H1 (cell line): ENCODE data around the gene IKZF2. TPM values are rescaled to one million over a fixed set of nuclear protein-coding genes. Genes with fewer than 3 reads are reported as not detected.

Source experiments
- CTCF ChIA-PET: fragments of 300-600 bp; sonication (Branson Sonifier 250); formaldehyde crosslinking; loops from one replicate; lab custom pipeline; 2021; ENCODE audit not compliant: partially characterized antibody; lab: Charles Lee
- POLR2A ChIA-PET: fragments of 300-600 bp; sonication (Branson Sonifier 250); formaldehyde crosslinking; loops from one replicate; lab custom pipeline; 2021; ENCODE audit warnings: inconsistent platforms; ENCODE audit not compliant: partially characterized antibody; lab: Charles Lee
- DNase-seq, 2 experiments: peaks; one replicate each; pipeline versions ENCODE4 v3.0.0 to v3.0.0-alpha.2; 2010 to 2022; ENCODE audit warnings: low spot score in 2 of 2, low read depth in 1 of 2, mixed read lengths in 1 of 2
- FAIRE-seq: peaks from 2 replicates; lab custom pipeline; 2011; peaks lifted over from hg19 to GRCh38; lab: Jason Lieb, UNC
- H2AFZ ChIP-seq: 2 replicates; pipeline ENCODE4 v1.8.1; 2012; ENCODE audit warnings: low read length, inconsistent platforms
- H2AK5ac ChIP-seq: 2 replicates; pipeline ENCODE4 v1.6.1; 2013; ENCODE audit warnings: low read depth, low read length
- H2BK120ac ChIP-seq: replicated peaks from 2 replicates; pipeline ENCODE3; 2013; ENCODE audit warnings: low read depth, low read length, inconsistent platforms
- H2BK12ac ChIP-seq: 2 replicates; pipeline ENCODE4 v1.6.1; 2013; ENCODE audit warnings: low read depth, low read length
- H2BK15ac ChIP-seq: 2 replicates; pipeline ENCODE4 v1.6.1; 2013; ENCODE audit warnings: low read length
- H2BK20ac ChIP-seq: 2 replicates; pipeline ENCODE4 v1.6.1; 2013; ENCODE audit warnings: low read length
- H2BK5ac ChIP-seq: 2 replicates; pipeline ENCODE4 v1.6.1; 2013; ENCODE audit warnings: low read depth, low read length
- H3K14ac ChIP-seq: 2 replicates; pipeline ENCODE4 v1.6.1; 2013; ENCODE audit warnings: inconsistent platforms; ENCODE audit not compliant: insufficient read length
- H3K18ac ChIP-seq: 2 replicates; pipeline ENCODE4 v1.6.1; 2013; ENCODE audit warnings: low read length; ENCODE audit errors: extremely low read depth
- H3K23ac ChIP-seq: 2 replicates; pipeline ENCODE4 v1.6.1; 2013; ENCODE audit warnings: inconsistent platforms; ENCODE audit not compliant: insufficient read length
- H3K23me2 ChIP-seq: 2 replicates; pipeline ENCODE4 v1.6.1; 2013; ENCODE audit warnings: low read depth, low read length
- H3K27ac ChIP-seq: 2 replicates; pipeline ENCODE4 v1.6.1; 2011; ENCODE audit warnings: low read depth, low read length, inconsistent platforms
- H3K27me3 ChIP-seq, 4 experiments: replicated peaks in 1 of 4; 1 replicate in 1 of 4; 2 replicates in 3 of 4; pipeline versions ENCODE4 v1.6.1 to v1.8.1; 2011 to 2013; ENCODE audit warnings: low read length in 3 of 4, mild to moderate bottlenecking in 3 of 4, inconsistent platforms in 2 of 4, mixed read lengths in 2 of 4, moderate library complexity in 1 of 4; ENCODE audit not compliant: control insufficient read depth in 3 of 4, insufficient read depth in 3 of 4; ENCODE audit errors: extremely low read depth in 1 of 4
- H3K36me3 ChIP-seq, 4 experiments: 2 replicates each; pipeline versions ENCODE4 v1.6.1 to v1.8.1; 2011 to 2013; ENCODE audit warnings: mild to moderate bottlenecking in 4 of 4, low read length in 3 of 4, moderate library complexity in 2 of 4, control low read depth in 1 of 4, inconsistent platforms in 1 of 4; ENCODE audit not compliant: insufficient read depth in 4 of 4, control insufficient read depth in 2 of 4
- H3K4ac ChIP-seq: replicated peaks from 2 replicates; pipeline ENCODE3; 2013; ENCODE audit warnings: low read length, low read depth, mixed read lengths, inconsistent platforms; ENCODE audit not compliant: insufficient read length
- H3K4me1 ChIP-seq, 4 experiments: replicated peaks in 1 of 4; 1 replicate in 1 of 4; 2 replicates in 3 of 4; pipeline versions ENCODE4 v1.6.1 to v1.8.1; 2011 to 2013; ENCODE audit warnings: low read length in 3 of 4, inconsistent platforms in 2 of 4, mixed read lengths in 1 of 4; ENCODE audit not compliant: insufficient read depth in 4 of 4, control insufficient read depth in 3 of 4
- H3K4me2 ChIP-seq, 2 experiments: 2 replicates each; pipeline versions ENCODE4 v1.6.1 to v1.8.1; 2011 to 2013; ENCODE audit warnings: low read depth in 2 of 2, low read length in 2 of 2, control low read depth in 1 of 2, inconsistent platforms in 1 of 2, mild to moderate bottlenecking in 1 of 2; ENCODE audit not compliant: insufficient read depth in 1 of 2
- H3K4me3 ChIP-seq, 4 experiments: fragments of 200-600, 300-600 bp in 1 of 4; sonication (generic), shearing (Covaris generic), sonication (Bioruptor Twin) in 1 of 4; 2 replicates each; pipeline versions ENCODE4 v1.5.1 to v1.8.1; 2011 to 2016; ENCODE audit warnings: low read length in 4 of 4, low read depth in 3 of 4, control low read depth in 2 of 4, inconsistent platforms in 2 of 4, mild to moderate bottlenecking in 2 of 4, mixed read lengths in 1 of 4, moderate library complexity in 1 of 4; ENCODE audit not compliant: insufficient read depth in 2 of 4; ENCODE audit errors: extremely low read depth in 1 of 4
- H3K56ac ChIP-seq: replicated peaks from 2 replicates; pipeline ENCODE3; 2013; ENCODE audit warnings: low read depth, mild to moderate bottlenecking, mixed read lengths, low read length, inconsistent platforms; ENCODE audit not compliant: insufficient read length
- H3K79me1 ChIP-seq: 2 replicates; pipeline ENCODE4 v1.6.1; 2013; ENCODE audit warnings: low read depth, low read length, control low read depth
- H3K79me2 ChIP-seq, 2 experiments: 2 replicates each; pipeline versions ENCODE4 v1.6.1 to v1.8.1; 2012 to 2013; ENCODE audit warnings: low read length in 2 of 2, mild to moderate bottlenecking in 2 of 2, inconsistent platforms in 1 of 2; ENCODE audit not compliant: insufficient read depth in 2 of 2, control insufficient read depth in 1 of 2
- H3K9ac ChIP-seq, 4 experiments: replicated peaks in 1 of 4; 1 replicate in 1 of 4; 2 replicates in 3 of 4; pipeline versions ENCODE4 v1.6.1 to v1.8.1; 2011 to 2013; ENCODE audit warnings: low read depth in 3 of 4, low read length in 3 of 4, control low read depth in 2 of 4, mild to moderate bottlenecking in 2 of 4, moderate library complexity in 2 of 4, inconsistent platforms in 1 of 4; ENCODE audit errors: extremely low read depth in 1 of 4
- H3K9me3 ChIP-seq, 2 experiments: 2 replicates each; pipeline versions ENCODE4 v1.6.1 to v1.8.1; 2012 to 2013; ENCODE audit warnings: mild to moderate bottlenecking in 2 of 2, moderate library complexity in 2 of 2, control low read depth in 1 of 2, inconsistent platforms in 1 of 2, low read depth in 1 of 2, low read length in 1 of 2, mixed read lengths in 1 of 2; ENCODE audit not compliant: insufficient read depth in 2 of 2
- H4K20me1 ChIP-seq, 2 experiments: replicated peaks in 1 of 2; 2 replicates each; pipeline versions ENCODE3 to v1.8.1; 2011 to 2013; ENCODE audit warnings: inconsistent platforms in 2 of 2, low read length in 2 of 2, mild to moderate bottlenecking in 1 of 2; ENCODE audit not compliant: insufficient read depth in 2 of 2, control insufficient read depth in 1 of 2
- H4K5ac ChIP-seq: 2 replicates; pipeline ENCODE4 v1.6.1; 2013; ENCODE audit warnings: low read length, low read depth, mixed read lengths, inconsistent platforms; ENCODE audit not compliant: insufficient read length
- H4K8ac ChIP-seq: 2 replicates; pipeline ENCODE4 v1.8.0; 2013; ENCODE audit warnings: mild to moderate bottlenecking, moderate library complexity, low read length, inconsistent platforms; ENCODE audit not compliant: insufficient read depth; ENCODE audit errors: extremely low read depth
- H4K91ac ChIP-seq: replicated peaks from 2 replicates; pipeline ENCODE3; 2013; ENCODE audit warnings: low read length, mixed read lengths, inconsistent platforms; ENCODE audit not compliant: insufficient read length
- SIN3A ChIP-seq, 2 experiments: IDR thresholded peaks in 1 of 2; conservative IDR thresholded peaks in 1 of 2; 2 replicates each; pipeline ENCODE4 v1.6.1; 2011 to 2012; ENCODE audit warnings: low read length in 2 of 2, improper control_type of control experiment in 1 of 2, low read depth in 1 of 2, mild to moderate bottlenecking in 1 of 2
- WGBS, 2 experiments: shearing (Covaris generic) in 1 of 2; methylation state at CpG; one replicate each; pipeline versions ENCODE4 v1.1.6 to v1.1.7; 2013 to 2015; ENCODE audit warnings: low lambda C conversion rate in 2 of 2, mixed read lengths in 2 of 2, inconsistent platforms in 1 of 2, low coverage in 1 of 2, missing lambda C conversion rate in 1 of 2; ENCODE audit not compliant: insufficient replicate concordance in 2 of 2, insufficient coverage in 1 of 2, insufficient read length in 1 of 2; ENCODE audit errors: extremely low coverage in 1 of 2, missing lambda C conversion rate in 1 of 2; 5-methylcytosine and 5-hydroxymethylcytosine counted together
- polyA plus RNA-seq, 7 experiments: library from polyadenylated mRNA; depleted of rRNA in 3 of 7; stranded (reverse) in 5 of 7; unstranded in 2 of 7; fragments of >200 nt in 5 of 7; fragments of 200-250 nt in 2 of 7; gene quantifications; 1 replicate in 5 of 7; 2 replicates in 1 of 7; 4 replicates in 1 of 7; pipeline versions ENCODE4 v1.2.1 to v1.2.3, GENCODE V29; 2011 to 2013; ENCODE audit warnings: missing spikeins in 2 of 7, mixed read lengths in 2 of 7
- total RNA-seq: library from RNA; stranded (reverse); fragmentation: NEBNext Ultra II Directional; extraction: Animal tissue kit (Norgen Biotek cat#: 25700); gene quantifications from 2 replicates; pipeline ENCODE4 v1.2.1, GENCODE V29; 2021

Gene IKZF2
- total and polyA plus RNA-seq, 2 of the 8 experiments (the other 6 are each of a cell fraction or from before 2014, with no cell fraction given) = 1.7 to 4.4 TPM

DNA sequence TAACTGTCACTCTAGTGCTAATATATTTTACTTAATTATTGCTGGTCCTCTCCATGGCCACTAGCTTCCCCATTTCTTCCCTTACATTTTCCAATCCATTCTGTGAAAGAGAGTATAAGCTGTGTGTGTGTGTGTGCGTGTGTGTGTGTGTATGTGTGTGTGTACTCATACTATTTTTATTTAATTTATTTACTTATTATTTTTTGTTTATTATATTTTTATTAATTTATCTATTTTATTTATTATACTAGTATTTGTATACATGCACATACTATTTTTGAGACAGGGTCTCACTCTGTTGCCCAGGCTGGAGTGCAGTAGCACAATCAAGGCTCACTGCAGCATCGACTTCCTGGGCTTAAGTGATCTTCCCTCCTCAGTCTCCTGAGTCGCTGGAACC is 59.6 kb downstream of the IKZF2 start:
- CTCF ChIA-PET = interaction anchor here (0.6 kb wide), 1 partner anchor 226 kb away, joined by 3 read pairs; no protein-coding TSS in a partner anchor
- FAIRE-seq = no peak
- 90% methylated on average over 3 of the region's 3 CpGs; no CpG with 5 or more reads in 1 of the 2 experiments for WGBS, 2 experiments

More for the DNA sequence above, 59.6 kb downstream of the IKZF2 start:
- Histone ChIP-seq H3K9ac (no peak overlapping the region), H3K4me3 (no peak overlapping the region), H2BK20ac (no peak overlapping the region), H3K27ac (no peak overlapping the region), H2BK5ac (no peak overlapping the region), H3K4me2 (no peak overlapping the region), H3K9me3 (no peaks in the 10 kb centered on the region), H2AK5ac (no peak overlapping the region), H4K91ac (no peak overlapping the region), H3K56ac (no peak overlapping the region), H2BK15ac (no peak overlapping the region), H4K8ac (no peak overlapping the region), H2AFZ (no peak overlapping the region), H3K14ac (no peak overlapping the region), H2BK120ac (no peak overlapping the region), H3K18ac (no peak overlapping the region), H3K4ac (no peak overlapping the region), H2BK12ac (no peak overlapping the region), H3K23me2 (no peaks in the 10 kb centered on the region), H3K79me1 (no peaks in the 10 kb centered on the region), H3K27me3 (no peaks in the 10 kb centered on the region), H3K4me1 (no peaks in the 10 kb centered on the region; a peak in 1 of 7 replicates), H3K79me2 (no peaks in the 10 kb centered on the region), H3K36me3 (no peaks in the 10 kb centered on the region), H4K5ac (no peak overlapping the region), H3K23ac (no peak overlapping the region), H4K20me1 (no peaks in the 10 kb centered on the region)
- no peak for TF ChIP-seq SIN3A (conservative IDR thresholded peaks at IDR 0.05 in 1 of 2, IDR thresholded peaks at IDR 0.05 in 1 of 2; ENCODE audit: low read depth in 1 of 2, low read length in 2 of 2)
- POLR2A ChIA-PET = interaction anchor here (0.7 kb wide), 1 partner anchor 399 kb away, joined by 3 read pairs; no protein-coding TSS in a partner anchor
- DNase-seq = no peak
